Neutrophil (primary cell): Measurements from ENCODE around the gene ADGRL3.

Experiments used
- H3K27ac ChIP-seq: fragments of 200-600 bp; sonication (generic); 2 replicates; pipeline ENCODE4 v1.5.1; 2016; ENCODE audit warnings: mild to moderate bottlenecking, moderate library complexity
- H3K27me3 ChIP-seq: fragments of 200-600 bp; sonication (generic); 2 replicates; pipeline ENCODE4 v1.6.0; 2016; ENCODE audit warnings: mild to moderate bottlenecking
- H3K36me3 ChIP-seq: fragments of 200-600 bp; sonication (generic); 2 replicates; pipeline ENCODE4 v1.5.1; 2017
- H3K4me1 ChIP-seq, 2 experiments: fragments of 200-600 bp in 1 of 2; sonication (generic) in 1 of 2; 1 replicate in 1 of 2; 2 replicates in 1 of 2; pipeline versions ENCODE4 v1.5.1 to v1.6.1; 2013 to 2016; ENCODE audit warnings: low read depth in 1 of 2, low read length in 1 of 2, mild to moderate bottlenecking in 1 of 2, moderate library complexity in 1 of 2; ENCODE audit not compliant: control insufficient read depth in 1 of 2, insufficient read depth in 1 of 2
- H3K4me3 ChIP-seq, 2 experiments: fragments of 200-600 bp in 1 of 2; sonication (generic) in 1 of 2; 1 replicate in 1 of 2; 2 replicates in 1 of 2; pipeline ENCODE4 v1.5.1; 2013 to 2016; ENCODE audit warnings: low read depth in 1 of 2, low read length in 1 of 2, mild to moderate bottlenecking in 1 of 2, moderate library complexity in 1 of 2
- H3K9me3 ChIP-seq: fragments of 200-600 bp; sonication (generic); 2 replicates; pipeline ENCODE4 v1.5.1; 2016
- CTCF ChIP-seq: fragments of 200-600 bp; sonication (generic); IDR thresholded peaks from 2 replicates; pipeline ENCODE4 v1.5.1; 2016; ENCODE audit warnings: antibody characterized with exemption

ADGRL3 gene

GRCh38 chr4:62075521-62075920 is 875.4 kb downstream of the ADGRL3 start:
- no peak overlapping the region for H3K4me3 ChIP-seq
- TF ChIP-seq CTCF, result no peak
- no peak overlapping the region for H3K27ac ChIP-seq
- H3K9me3 ChIP-seq, result no peaks in the 10 kb centered on the region
- H3K4me1 ChIP-seq, result no peaks in the 10 kb centered on the region
- H3K27me3 ChIP-seq, result no peaks in the 10 kb centered on the region
- H3K36me3 ChIP-seq, result no peaks in the 10 kb centered on the region

- H3K36me3 ChIP-seq, result no peaks in the 10 kb centered on the region
- no peak for TF ChIP-seq CTCF
- H3K4me1 ChIP-seq, result no peaks in the 10 kb centered on the region
- H3K4me3 ChIP-seq, result no peak overlapping the region
- no peaks in the 10 kb centered on the region for H3K9me3 ChIP-seq
- no peaks in the 10 kb centered on the region for H3K27me3 ChIP-seq
- no peak overlapping the region for H3K27ac ChIP-seq
Measured at GRCh38 chr4:62077406-62077805, 877.3 kb downstream of the ADGRL3 start.

GRCh38 chr4:62080431-62080830 is 880.3 kb downstream of the ADGRL3 start:
- H3K27ac ChIP-seq, result no peak overlapping the region
- no peaks in the 10 kb centered on the region for H3K9me3 ChIP-seq
- H3K27me3 ChIP-seq, result no peaks in the 10 kb centered on the region
- H3K4me1 ChIP-seq, result no peaks in the 10 kb centered on the region
- no peak for TF ChIP-seq CTCF
- H3K4me3 ChIP-seq, result no peak overlapping the region
- no peaks in the 10 kb centered on the region for H3K36me3 ChIP-seq

GRCh38 chr4:62087706-62088105 is 887.6 kb downstream of the ADGRL3 start:
- Histone ChIP-seq H3K36me3 (no peaks in the 10 kb centered on the region), H3K4me1 (no peaks in the 10 kb centered on the region), H3K9me3 (no peaks in the 10 kb centered on the region), H3K27me3 (no peaks in the 10 kb centered on the region), H3K27ac (no peak overlapping the region), H3K4me3 (no peak overlapping the region)
- no peak for TF ChIP-seq CTCF

- Histone ChIP-seq H3K4me3 (no peak overlapping the region), H3K27me3 (no peaks in the 10 kb centered on the region)
- no peak for TF ChIP-seq CTCF
Measured at GRCh38 chr4:62093735-62094134, 893.6 kb downstream of the ADGRL3 start.

GRCh38 chr4:62096881-62097280 is 896.8 kb downstream of the ADGRL3 start:
- H3K4me3 ChIP-seq, result no peak overlapping the region
- no peaks in the 10 kb centered on the region for H3K9me3 ChIP-seq
- no peak for TF ChIP-seq CTCF
- no peaks in the 10 kb centered on the region for H3K36me3 ChIP-seq
- H3K27ac ChIP-seq, result no peak overlapping the region
- H3K4me1 ChIP-seq, result no peaks in the 10 kb centered on the region
- H3K27me3 ChIP-seq, result no peaks in the 10 kb centered on the region

More at GRCh38 chr4:62093735-62094134, 893.6 kb downstream of the ADGRL3 start:
- Histone ChIP-seq H3K9me3 (no peaks in the 10 kb centered on the region), H3K36me3 (no peaks in the 10 kb centered on the region), H3K4me1 (no peaks in the 10 kb centered on the region), H3K27ac (no peak overlapping the region)
